OCI-LY7 (cell line): Measurements from ENCODE around the gene TUSC2.

Experiments
- EZH2phosphoT487 ChIP-seq: fragments of 200-600 bp; sonication (generic); IDR thresholded peaks from 2 replicates; pipeline ENCODE4 v1.6.1; 2018; ENCODE audit warnings: low read depth, borderline replicate concordance, mild to moderate bottlenecking, mixed run types, antibody characterized with exemption, low read length, moderate library complexity, mixed read lengths
- TF ChIP-seq, protein P1 (sequence below): fragments of 200-600 bp; sonication (generic); conservative IDR thresholded peaks from 2 replicates; pipeline ENCODE4 v1.5.1; 2014; ENCODE audit warnings: mild to moderate bottlenecking, antibody characterized with exemption, low read length, moderate library complexity, mixed read lengths

DNA sequence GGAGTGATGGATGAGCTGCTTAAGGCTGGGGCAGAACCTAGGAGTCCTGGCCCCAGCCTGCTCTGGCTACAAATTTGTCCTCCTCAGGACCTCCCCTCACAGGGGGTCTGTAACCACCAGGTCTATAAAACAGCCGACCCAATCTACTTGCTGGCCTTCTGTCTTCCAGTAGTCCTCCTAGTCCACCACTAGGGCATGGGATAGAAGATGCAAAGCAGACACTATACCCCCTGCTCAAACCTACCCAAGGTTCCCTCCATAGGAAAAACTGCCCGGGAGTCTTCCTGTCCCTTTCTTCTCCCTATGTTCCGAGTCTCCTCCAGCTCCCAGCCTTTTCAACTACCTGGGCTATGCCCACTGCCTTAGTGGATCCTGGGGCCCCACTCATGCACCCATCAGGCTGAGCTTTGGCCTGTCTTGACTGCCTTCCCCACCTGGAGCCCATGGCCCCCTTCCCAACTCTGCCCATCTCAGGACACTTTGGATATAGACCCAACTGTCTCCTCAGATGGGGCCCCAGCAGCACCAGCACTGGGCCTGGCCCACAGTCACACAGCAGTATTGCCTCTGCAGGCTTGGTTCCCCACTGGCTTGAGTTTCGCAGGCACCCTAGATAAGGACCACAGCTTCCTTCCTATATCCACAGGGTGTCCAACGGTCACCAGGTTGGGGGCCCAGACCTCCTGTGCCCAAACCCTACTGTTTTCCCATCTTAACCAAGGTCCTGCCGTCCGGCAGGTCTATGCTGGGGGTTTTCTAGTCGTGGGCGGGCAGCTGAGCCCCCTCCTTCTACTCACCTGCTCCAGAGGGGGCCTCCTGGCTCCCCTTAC, 29.9 kb downstream of the TUSC2 start:
- TF ChIP-seq EZH2phosphoT487: no peak
- TF ChIP-seq, protein P1, sequence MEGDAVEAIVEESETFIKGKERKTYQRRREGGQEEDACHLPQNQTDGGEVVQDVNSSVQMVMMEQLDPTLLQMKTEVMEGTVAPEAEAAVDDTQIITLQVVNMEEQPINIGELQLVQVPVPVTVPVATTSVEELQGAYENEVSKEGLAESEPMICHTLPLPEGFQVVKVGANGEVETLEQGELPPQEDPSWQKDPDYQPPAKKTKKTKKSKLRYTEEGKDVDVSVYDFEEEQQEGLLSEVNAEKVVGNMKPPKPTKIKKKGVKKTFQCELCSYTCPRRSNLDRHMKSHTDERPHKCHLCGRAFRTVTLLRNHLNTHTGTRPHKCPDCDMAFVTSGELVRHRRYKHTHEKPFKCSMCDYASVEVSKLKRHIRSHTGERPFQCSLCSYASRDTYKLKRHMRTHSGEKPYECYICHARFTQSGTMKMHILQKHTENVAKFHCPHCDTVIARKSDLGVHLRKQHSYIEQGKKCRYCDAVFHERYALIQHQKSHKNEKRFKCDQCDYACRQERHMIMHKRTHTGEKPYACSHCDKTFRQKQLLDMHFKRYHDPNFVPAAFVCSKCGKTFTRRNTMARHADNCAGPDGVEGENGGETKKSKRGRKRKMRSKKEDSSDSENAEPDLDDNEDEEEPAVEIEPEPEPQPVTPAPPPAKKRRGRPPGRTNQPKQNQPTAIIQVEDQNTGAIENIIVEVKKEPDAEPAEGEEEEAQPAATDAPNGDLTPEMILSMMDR: no peak
